CD14-positive monocyte (primary cell): Measurements from ENCODE around the gene SF3A2. TPM values are rescaled to one million over a fixed set of nuclear protein-coding genes. Genes with fewer than 3 reads are reported as not detected.

ENCODE experiments used
- DNase-seq, 3 donors: peaks; one replicate each; pipeline ENCODE4 v3.0.0-alpha.2; 2011 to 2022
- H2AFZ ChIP-seq: 2 replicates; pipeline ENCODE4 v1.6.0; 2012; ENCODE audit warnings: mild to moderate bottlenecking, low read depth, low read length, inconsistent platforms; ENCODE audit not compliant: insufficient read depth, poor library complexity, severe bottlenecking
- H3K27ac ChIP-seq, 2 donors: 1 replicate in 1 of 2; 2 replicates in 1 of 2; pipeline ENCODE4 v1.5.1; 2012 to 2013; ENCODE audit warnings: low read length in 2 of 2, control low read depth in 1 of 2, inconsistent platforms in 1 of 2, low read depth in 1 of 2, mild to moderate bottlenecking in 1 of 2
- H3K27me3 ChIP-seq, 2 donors: one replicate each; pipeline versions ENCODE4 v1.6.0 to v1.6.1; 2011 to 2013; ENCODE audit warnings: low read length in 2 of 2; ENCODE audit not compliant: control insufficient read depth in 2 of 2, insufficient read depth in 2 of 2
- H3K36me3 ChIP-seq, 2 donors: replicated peaks in 1 of 2; 1 replicate in 1 of 2; 2 replicates in 1 of 2; pipeline versions ENCODE4 v1.5.1 to v1.6.1; 2012 to 2013; ENCODE audit warnings: low read length in 2 of 2, control low read depth in 1 of 2, inconsistent platforms in 1 of 2, mild to moderate bottlenecking in 1 of 2; ENCODE audit not compliant: insufficient read depth in 2 of 2, control insufficient read depth in 1 of 2
- H3K4me1 ChIP-seq, 2 donors: 1 replicate in 1 of 2; 2 replicates in 1 of 2; pipeline versions ENCODE4 v1.5.1 to v1.6.1; 2012 to 2013; ENCODE audit warnings: low read length in 2 of 2, control low read depth in 1 of 2, inconsistent platforms in 1 of 2, mild to moderate bottlenecking in 1 of 2, moderate library complexity in 1 of 2; ENCODE audit not compliant: insufficient read depth in 2 of 2, control insufficient read depth in 1 of 2
- H3K4me2 ChIP-seq: replicated peaks from 2 replicates; pipeline ENCODE3; 2012; ENCODE audit warnings: low read length, moderate library complexity, mild to moderate bottlenecking; ENCODE audit not compliant: poor library complexity, severe bottlenecking; ENCODE audit errors: extremely low read depth
- H3K4me3 ChIP-seq, 3 experiments: fragments of 200-600 bp in 1 of 3; sonication (generic) in 1 of 3; replicated peaks in 1 of 3; 1 replicate in 2 of 3; 2 replicates in 1 of 3; pipeline ENCODE4 v1.5.1; 2011 to 2013; ENCODE audit warnings: low read length in 3 of 3, mild to moderate bottlenecking in 3 of 3, control low read depth in 2 of 3, low read depth in 2 of 3, inconsistent platforms in 1 of 3, moderate library complexity in 1 of 3
- H3K79me2 ChIP-seq: 2 replicates; pipeline ENCODE4 v1.6.0; 2012; ENCODE audit warnings: mild to moderate bottlenecking, control low read depth, inconsistent platforms, low read length, moderate library complexity; ENCODE audit not compliant: insufficient read depth
- H3K9ac ChIP-seq: 2 replicates; pipeline ENCODE4 v1.6.0; 2017; ENCODE audit warnings: low read length, mild to moderate bottlenecking; ENCODE audit not compliant: insufficient read depth, poor library complexity, severe bottlenecking
- H3K9me3 ChIP-seq, 2 donors: replicated peaks in 1 of 2; 1 replicate in 1 of 2; 2 replicates in 1 of 2; pipeline versions ENCODE4 v1.5.1 to v1.6.1; 2012 to 2013; ENCODE audit warnings: low read length in 2 of 2, control low read depth in 1 of 2; ENCODE audit not compliant: control insufficient read depth in 1 of 2, insufficient read depth in 1 of 2
- H4K20me1 ChIP-seq: 2 replicates; pipeline ENCODE4 v1.6.0; 2012; ENCODE audit warnings: mild to moderate bottlenecking, low read length, control low read depth, moderate library complexity; ENCODE audit not compliant: insufficient read depth
- H3K27ac Mint-ChIP-seq, 7 donors: one replicate each; pipeline ENCODE4 v1.8.0; 2020; ENCODE audit warnings: mild to moderate bottlenecking in 7 of 7, mixed read lengths in 7 of 7, moderate library complexity in 6 of 7, inconsistent platforms in 2 of 7
- H3K27me3 Mint-ChIP-seq, 3 donors: one replicate each; pipeline ENCODE4 v1.8.0; 2021 to 2022; ENCODE audit warnings: low read depth in 3 of 3, mild to moderate bottlenecking in 3 of 3, mixed read lengths in 3 of 3, moderate library complexity in 3 of 3, inconsistent platforms in 1 of 3
- H3K36me3 Mint-ChIP-seq, 2 donors: one replicate each; pipeline ENCODE4 v1.8.0; 2020; ENCODE audit warnings: mixed read lengths in 2 of 2, inconsistent platforms in 1 of 2, mild to moderate bottlenecking in 1 of 2
- H3K4me1 Mint-ChIP-seq: one replicate; pipeline ENCODE4 v1.8.0; 2020; ENCODE audit warnings: mild to moderate bottlenecking, mixed read lengths
- H3K4me3 Mint-ChIP-seq, 2 donors: one replicate each; pipeline ENCODE4 v1.8.0; 2020; ENCODE audit warnings: mild to moderate bottlenecking in 2 of 2, mixed read lengths in 2 of 2, moderate library complexity in 1 of 2
- H3K9me3 Mint-ChIP-seq, 7 donors: one replicate each; pipeline ENCODE4 v1.8.0; 2020 to 2022; ENCODE audit warnings: mixed read lengths in 7 of 7, mild to moderate bottlenecking in 6 of 7, moderate library complexity in 6 of 7, inconsistent platforms in 2 of 7
- WGBS: methylation state at CpG from one replicate; pipeline ENCODE4 v1.1.5; 2013; ENCODE audit warnings: missing lambda C conversion rate; ENCODE audit not compliant: insufficient coverage; 5-methylcytosine and 5-hydroxymethylcytosine counted together
- intact Hi-C, 2 donors: fragments of 100-400 bp; cut with micrococcal nuclease; formaldehyde crosslinking; loops; one replicate each; pipeline versions ENCODE4 v1.15.0 to v1.15.1; 2023
- polyA plus RNA-seq, 3 donors: library from polyadenylated mRNA; depleted of rRNA in 1 of 3; unstranded in 2 of 3; stranded (reverse) in 1 of 3; fragments of 300-500 nt in 2 of 3; fragments of >200 nt in 1 of 3; fragmentation: Illumina TruSeq in 2 of 3; gene quantifications; 1 replicate in 2 of 3; 2 replicates in 1 of 3; pipeline ENCODE4 v1.2.3, GENCODE V29; 2012 to 2021
- TF ChIP-seq, protein P1 (sequence below): fragments of 200-600 bp; IDR thresholded peaks from one replicate; pipeline ENCODE4 v1.8.0; 2022; ENCODE audit warnings: antibody characterized with exemption, mild to moderate bottlenecking

The SF3A2 gene
- polyA plus RNA-seq, 3 donors = 8.0 to 70.8 (median 11.6) TPM

GRCh38 chr19:2251106-2252054 lies 14.8 kb downstream of the SF3A2 start:
- no peak overlapping the region for H3K27ac Mint-ChIP-seq
- intact Hi-C loops = no loop called here
- H3K27me3 Mint-ChIP-seq = peaks cover 41 to 70% (median 42%) of the 10 kb centered on the region in 3 donors
- H3K4me1 Mint-ChIP-seq = peaks cover 22% of the 10 kb centered on the region
- no peak for DNase-seq
- H3K4me3 Mint-ChIP-seq = peak overlapping the region; percentile 66 to 84
- H3K9me3 ChIP-seq = peaks cover 0 to 14% of the 10 kb centered on the region in 2 donors
- TF ChIP-seq, protein P1, sequence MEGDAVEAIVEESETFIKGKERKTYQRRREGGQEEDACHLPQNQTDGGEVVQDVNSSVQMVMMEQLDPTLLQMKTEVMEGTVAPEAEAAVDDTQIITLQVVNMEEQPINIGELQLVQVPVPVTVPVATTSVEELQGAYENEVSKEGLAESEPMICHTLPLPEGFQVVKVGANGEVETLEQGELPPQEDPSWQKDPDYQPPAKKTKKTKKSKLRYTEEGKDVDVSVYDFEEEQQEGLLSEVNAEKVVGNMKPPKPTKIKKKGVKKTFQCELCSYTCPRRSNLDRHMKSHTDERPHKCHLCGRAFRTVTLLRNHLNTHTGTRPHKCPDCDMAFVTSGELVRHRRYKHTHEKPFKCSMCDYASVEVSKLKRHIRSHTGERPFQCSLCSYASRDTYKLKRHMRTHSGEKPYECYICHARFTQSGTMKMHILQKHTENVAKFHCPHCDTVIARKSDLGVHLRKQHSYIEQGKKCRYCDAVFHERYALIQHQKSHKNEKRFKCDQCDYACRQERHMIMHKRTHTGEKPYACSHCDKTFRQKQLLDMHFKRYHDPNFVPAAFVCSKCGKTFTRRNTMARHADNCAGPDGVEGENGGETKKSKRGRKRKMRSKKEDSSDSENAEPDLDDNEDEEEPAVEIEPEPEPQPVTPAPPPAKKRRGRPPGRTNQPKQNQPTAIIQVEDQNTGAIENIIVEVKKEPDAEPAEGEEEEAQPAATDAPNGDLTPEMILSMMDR = no peak
- H3K79me2 ChIP-seq = no peaks in the 10 kb centered on the region
- H3K4me1 ChIP-seq = peaks cover 32 to 42% of the 10 kb centered on the region in 2 donors
- H3K9me3 Mint-ChIP-seq = peaks cover 0 to 8% (median 0%) of the 10 kb centered on the region in 7 donors
- peaks cover 18 to 51% of the 10 kb centered on the region in 2 donors for H3K27me3 ChIP-seq
- H3K4me2 ChIP-seq = peak overlapping the region; percentile 74
- H4K20me1 ChIP-seq = peaks cover 63% of the 10 kb centered on the region
- peaks cover 25 to 26% of the 10 kb centered on the region in 2 donors for H3K36me3 ChIP-seq
- peak overlapping the region; percentile 71 for H2AFZ ChIP-seq
- H3K36me3 Mint-ChIP-seq = peaks cover 17 to 24% of the 10 kb centered on the region in 2 donors
- no peak overlapping the region for H3K27ac ChIP-seq
- H3K4me3 ChIP-seq = peak overlapping the region in 2 of 3 experiments; percentile 20 to 70
- no peak overlapping the region for H3K9ac ChIP-seq
- 4% methylated on average over 125 of the region's 125 CpGs for WGBS

GRCh38 chr19:2252055-2252796 lies 15.6 kb downstream of the SF3A2 start:
- Histone ChIP-seq H3K79me2 (no peaks in the 10 kb centered on the region), H3K9me3 (peaks cover 0 to 14% of the 10 kb centered on the region in 2 donors), H3K4me3 (peak overlapping the region in 2 of 3 experiments; percentile 20 to 70), H3K4me1 (peaks cover 32 to 42% of the 10 kb centered on the region in 2 donors), H3K36me3 (peaks cover 16 to 18% of the 10 kb centered on the region in 2 donors), H2AFZ (peak overlapping the region; percentile 71), H3K27ac (no peak overlapping the region), H3K4me2 (peak overlapping the region; percentile 74), H3K27me3 (peaks cover 18 to 51% of the 10 kb centered on the region in 2 donors), H3K9ac (no peak overlapping the region), H4K20me1 (peaks cover 55% of the 10 kb centered on the region)
- DNase-seq = no peak
- TF ChIP-seq, protein P1 = no peak
- WGBS = 3% methylated on average over 74 of the region's 74 CpGs
- peaks cover 22% of the 10 kb centered on the region for H3K4me1 Mint-ChIP-seq
- H3K36me3 Mint-ChIP-seq = peaks cover 11 to 15% of the 10 kb centered on the region in 2 donors
- H3K4me3 Mint-ChIP-seq = peak overlapping the region; percentile 66 to 84
- peaks cover 42 to 73% (median 42%) of the 10 kb centered on the region in 3 donors for H3K27me3 Mint-ChIP-seq
- H3K9me3 Mint-ChIP-seq = peaks cover 0 to 8% (median 0%) of the 10 kb centered on the region in 7 donors
- intact Hi-C loops = no loop called here
- no peak overlapping the region for H3K27ac Mint-ChIP-seq
